Activated B cell treated with CpG ODN at 0.5 μM for 24 hours (primary cell): ENCODE results near the gene ANKHD1. TPM values are rescaled to one million over a fixed set of nuclear protein-coding genes. Genes with fewer than 3 reads are reported as not detected.

Experiments used
- ATAC-seq: fragments of 200-7000 bp; cut with Tn5 transposase; one replicate; pipeline ENCODE4 v1.10.0; 2021; ENCODE audit warnings: low read depth, mild to moderate bottlenecking, moderate library complexity
- CTCF ChIA-PET: fragments of 350-600 bp; sonication (Branson Sonifier 250); formaldehyde crosslinking; loops from one replicate; lab custom pipeline; 2021; ENCODE audit warnings: antibody characterized with exemption; lab: Charles Lee
- POLR2A ChIA-PET: fragments of 350-600 bp; sonication (Branson Sonifier 250); formaldehyde crosslinking; loops from one replicate; lab custom pipeline; 2021; ENCODE audit warnings: antibody characterized with exemption; lab: Charles Lee
- DNase-seq: peaks from one replicate; pipeline ENCODE4 v3.0.0; 2022
- H3K27ac Mint-ChIP-seq: one replicate; pipeline ENCODE4 v1.8.0; 2020; ENCODE audit warnings: mixed read lengths
- H3K27me3 Mint-ChIP-seq: one replicate; pipeline ENCODE4 v1.8.0; 2021; ENCODE audit warnings: mixed read lengths
- H3K36me3 Mint-ChIP-seq: one replicate; pipeline ENCODE4 v1.8.0; 2021; ENCODE audit warnings: low read depth, mixed read lengths
- H3K4me1 Mint-ChIP-seq: one replicate; pipeline ENCODE4 v1.8.0; 2021; ENCODE audit warnings: mixed read lengths
- H3K4me3 Mint-ChIP-seq: one replicate; pipeline ENCODE4 v1.8.0; 2020; ENCODE audit warnings: mild to moderate bottlenecking, mixed read lengths
- H3K9me3 Mint-ChIP-seq: one replicate; pipeline ENCODE4 v1.8.0; 2020; ENCODE audit warnings: mixed read lengths
- CTCF ChIP-seq: fragments of 200-600 bp; IDR thresholded peaks from one replicate; pipeline ENCODE4 v1.8.0; 2022; ENCODE audit warnings: antibody characterized with exemption, mild to moderate bottlenecking
- intact Hi-C: fragments of 100-400 bp; cut with micrococcal nuclease; formaldehyde crosslinking; loops from one replicate; pipeline ENCODE4 v1.15.1; 2024
- total RNA-seq: library from RNA; stranded (reverse); gene quantifications from 2 replicates; pipeline ENCODE4 v1.2.3, GENCODE V29; 2022

The ANKHD1 gene
- total RNA-seq, 1 donor from 2014 or later: 187 TPM

GRCh38 chr5:140588311-140589070 lies 186.9 kb downstream of the ANKHD1 start:
- ChIA-PET POLR2A (no interaction called here), CTCF (no interaction called here)
- H3K27me3 Mint-ChIP-seq: peaks cover 2% of the 10 kb centered on the region
- no peak overlapping the region for H3K4me3 Mint-ChIP-seq
- DNase-seq (no peak), ATAC-seq (no peak)
- H3K9me3 Mint-ChIP-seq: peaks cover 2% of the 10 kb centered on the region
- intact Hi-C loops: no loop called here
- H3K27ac Mint-ChIP-seq: no peak overlapping the region
- no peaks in the 10 kb centered on the region for H3K36me3 Mint-ChIP-seq
- H3K4me1 Mint-ChIP-seq: no peaks in the 10 kb centered on the region
- TF ChIP-seq CTCF: no peak

Other genes starting within 250 kb of the ANKHD1 start
- gene CYSTM1, start 226.6 kb upstream of the ANKHD1 start, total RNA-seq: 20.1 and 23.3 TPM in 2 replicates
- 38.2 and 38.4 TPM in 2 replicates for gene PFDN1, start 98.7 kb upstream of the ANKHD1 start, total RNA-seq
- 0.22 and 0.49 TPM in 2 replicates for gene HBEGF, start 55.2 kb upstream of the ANKHD1 start, total RNA-seq
- not detected in 2 replicates for gene SLC4A9, start 41.6 kb upstream of the ANKHD1 start, total RNA-seq
- 14.4 and 18.2 TPM in 2 replicates for gene EIF4EBP3, start 145.8 kb downstream of the ANKHD1 start, total RNA-seq
- gene SRA1, start 155.6 kb downstream of the ANKHD1 start, total RNA-seq: 41.1 and 41.8 TPM in 2 replicates
- 36.0 and 37.5 TPM in 2 replicates for gene APBB3, start 162.8 kb downstream of the ANKHD1 start, total RNA-seq
- 76.0 and 77.9 TPM in 2 replicates for gene SLC35A4, start 163.0 kb downstream of the ANKHD1 start, total RNA-seq
- 0.54 and 1.2 TPM in 2 replicates for gene CD14, start 231.3 kb downstream of the ANKHD1 start, total RNA-seq
- 20.1 and 23.3 TPM in 2 replicates for gene TMCO6, start 237.6 kb downstream of the ANKHD1 start, total RNA-seq
- gene NDUFA2, start 245.8 kb downstream of the ANKHD1 start, total RNA-seq: 52.2 and 63.6 TPM in 2 replicates
- gene IK, start 246.0 kb downstream of the ANKHD1 start, total RNA-seq: 104 and 114 TPM in 2 replicates